Neural crest cell (in vitro differentiated cells): ENCODE measurements around the gene SH3GL3. TPM values are rescaled to one million over a fixed set of nuclear protein-coding genes. Genes with fewer than 3 reads are reported as not detected.

ENCODE experiments used
- DNase-seq: peaks from one replicate; pipeline ENCODE4 v3.0.0; 2021; ENCODE audit warnings: low read depth, mixed read lengths, low spot score
- H3K27ac Mint-ChIP-seq: one replicate; pipeline ENCODE4 v1.8.0; 2021; ENCODE audit warnings: mild to moderate bottlenecking, mixed read lengths; ENCODE audit not compliant: unreplicated experiment
- H3K27me3 Mint-ChIP-seq: 2 replicates; pipeline ENCODE4 v1.8.0; 2021; ENCODE audit warnings: low read depth, mild to moderate bottlenecking, mixed read lengths
- H3K36me3 Mint-ChIP-seq: 2 replicates; pipeline ENCODE4 v1.8.0; 2021; ENCODE audit warnings: low read depth, mild to moderate bottlenecking, mixed read lengths
- H3K4me1 Mint-ChIP-seq: 2 replicates; pipeline ENCODE4 v1.8.0; 2021; ENCODE audit warnings: mixed read lengths
- H3K4me3 Mint-ChIP-seq: one replicate; pipeline ENCODE4 v1.8.0; 2021; ENCODE audit warnings: mild to moderate bottlenecking, mixed read lengths
- H3K9me3 Mint-ChIP-seq: 2 replicates; pipeline ENCODE4 v1.8.0; 2021; ENCODE audit warnings: mixed read lengths
- total RNA-seq: library from RNA; stranded (reverse); gene quantifications from 2 replicates; pipeline ENCODE4 v1.2.1, GENCODE V29; 2021
- TF ChIP-seq, protein P1 (sequence below): fragments of 200-600 bp; sonication (generic); conservative IDR thresholded peaks from 2 replicates; pipeline ENCODE4 v1.5.0; 2021; ENCODE audit warnings: antibody characterized with exemption, mild to moderate bottlenecking

Gene SH3GL3
- total RNA-seq, 1 donor from 2014 or later, result 1.4 TPM

DNA sequence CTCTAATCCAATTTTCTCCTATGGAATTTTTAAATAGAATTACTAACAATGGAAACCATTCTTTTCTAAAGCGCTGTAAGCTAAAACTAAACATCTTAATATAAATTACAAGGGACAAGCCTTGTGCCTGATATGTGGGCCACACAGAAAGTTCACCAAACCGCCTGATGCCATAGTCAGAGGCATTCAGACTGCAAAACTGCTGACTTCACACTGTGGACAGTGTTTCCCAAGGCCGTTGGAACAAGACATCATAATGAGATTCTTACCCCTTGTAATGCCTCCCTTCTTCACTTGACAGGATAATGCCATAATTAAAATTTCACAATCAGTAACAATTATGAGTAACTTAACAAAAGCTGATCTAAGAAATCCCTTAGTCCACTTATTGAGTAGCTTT, 14.9 kb downstream of the SH3GL3 start:
- Mint-ChIP-seq H3K36me3 (no peaks in the 10 kb centered on the region), H3K9me3 (no peaks in the 10 kb centered on the region), H3K4me1 (peaks cover 3% of the 10 kb centered on the region), H3K27me3 (peaks cover 4% of the 10 kb centered on the region), H3K27ac (no peak overlapping the region), H3K4me3 (no peak overlapping the region)
- TF ChIP-seq, protein P1, sequence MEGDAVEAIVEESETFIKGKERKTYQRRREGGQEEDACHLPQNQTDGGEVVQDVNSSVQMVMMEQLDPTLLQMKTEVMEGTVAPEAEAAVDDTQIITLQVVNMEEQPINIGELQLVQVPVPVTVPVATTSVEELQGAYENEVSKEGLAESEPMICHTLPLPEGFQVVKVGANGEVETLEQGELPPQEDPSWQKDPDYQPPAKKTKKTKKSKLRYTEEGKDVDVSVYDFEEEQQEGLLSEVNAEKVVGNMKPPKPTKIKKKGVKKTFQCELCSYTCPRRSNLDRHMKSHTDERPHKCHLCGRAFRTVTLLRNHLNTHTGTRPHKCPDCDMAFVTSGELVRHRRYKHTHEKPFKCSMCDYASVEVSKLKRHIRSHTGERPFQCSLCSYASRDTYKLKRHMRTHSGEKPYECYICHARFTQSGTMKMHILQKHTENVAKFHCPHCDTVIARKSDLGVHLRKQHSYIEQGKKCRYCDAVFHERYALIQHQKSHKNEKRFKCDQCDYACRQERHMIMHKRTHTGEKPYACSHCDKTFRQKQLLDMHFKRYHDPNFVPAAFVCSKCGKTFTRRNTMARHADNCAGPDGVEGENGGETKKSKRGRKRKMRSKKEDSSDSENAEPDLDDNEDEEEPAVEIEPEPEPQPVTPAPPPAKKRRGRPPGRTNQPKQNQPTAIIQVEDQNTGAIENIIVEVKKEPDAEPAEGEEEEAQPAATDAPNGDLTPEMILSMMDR, result no peak
- DNase-seq, result no peak

- Mint-ChIP-seq H3K9me3 (peaks cover 3% of the 10 kb centered on the region), H3K27me3 (peaks cover 2% of the 10 kb centered on the region), H3K27ac (no peak overlapping the region), H3K4me3 (no peak overlapping the region), H3K4me1 (no peaks in the 10 kb centered on the region), H3K36me3 (no peaks in the 10 kb centered on the region)
- no peak for DNase-seq
- TF ChIP-seq, protein P1, result no peak
Measured at GRCh38 chr15:83462953-83463433, 15.9 kb downstream of the SH3GL3 start.

GRCh38 chr15:83470887-83471286, 23.7 kb downstream of the SH3GL3 start:
- no peak for DNase-seq
- H3K36me3 Mint-ChIP-seq, result no peaks in the 10 kb centered on the region
- TF ChIP-seq, protein P1, result no peak
- H3K4me3 Mint-ChIP-seq, result no peak overlapping the region
- no peaks in the 10 kb centered on the region for H3K27me3 Mint-ChIP-seq
- H3K9me3 Mint-ChIP-seq, result peaks cover 9% of the 10 kb centered on the region
- no peaks in the 10 kb centered on the region for H3K4me1 Mint-ChIP-seq
- no peak overlapping the region for H3K27ac Mint-ChIP-seq

DNA sequence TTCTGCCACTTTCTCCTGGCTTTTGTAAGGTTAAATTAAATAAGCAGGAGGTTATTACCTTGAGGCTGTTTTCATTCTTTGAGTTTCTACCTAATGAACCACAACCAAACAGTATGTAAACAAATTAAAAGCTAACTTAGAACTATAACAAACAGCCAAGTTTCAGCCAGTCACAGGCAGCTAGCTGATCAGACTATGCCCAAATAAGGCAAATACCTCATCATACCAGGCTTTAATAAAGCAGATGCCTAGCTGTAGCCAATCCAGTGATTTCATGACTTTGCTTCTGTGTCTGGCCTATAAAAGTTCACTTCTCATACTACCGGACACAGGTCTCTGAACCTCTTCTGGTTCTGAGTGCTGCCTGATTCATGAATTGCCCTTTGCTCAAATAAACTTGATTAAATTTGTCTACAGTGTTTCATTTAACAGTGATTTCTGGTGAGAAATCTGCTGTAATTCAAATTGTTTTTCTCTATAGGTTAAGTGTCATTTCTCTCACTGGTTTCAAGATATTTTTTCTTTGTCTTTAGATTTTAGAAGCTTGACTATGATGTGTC, 24.2 kb downstream of the SH3GL3 start:
- no peak for DNase-seq
- no peaks in the 10 kb centered on the region for H3K4me1 Mint-ChIP-seq
- no peak overlapping the region for H3K4me3 Mint-ChIP-seq
- TF ChIP-seq, protein P1, result no peak
- no peaks in the 10 kb centered on the region for H3K27me3 Mint-ChIP-seq
- peaks cover 9% of the 10 kb centered on the region for H3K9me3 Mint-ChIP-seq
- no peak overlapping the region for H3K27ac Mint-ChIP-seq
- no peaks in the 10 kb centered on the region for H3K36me3 Mint-ChIP-seq

DNA sequence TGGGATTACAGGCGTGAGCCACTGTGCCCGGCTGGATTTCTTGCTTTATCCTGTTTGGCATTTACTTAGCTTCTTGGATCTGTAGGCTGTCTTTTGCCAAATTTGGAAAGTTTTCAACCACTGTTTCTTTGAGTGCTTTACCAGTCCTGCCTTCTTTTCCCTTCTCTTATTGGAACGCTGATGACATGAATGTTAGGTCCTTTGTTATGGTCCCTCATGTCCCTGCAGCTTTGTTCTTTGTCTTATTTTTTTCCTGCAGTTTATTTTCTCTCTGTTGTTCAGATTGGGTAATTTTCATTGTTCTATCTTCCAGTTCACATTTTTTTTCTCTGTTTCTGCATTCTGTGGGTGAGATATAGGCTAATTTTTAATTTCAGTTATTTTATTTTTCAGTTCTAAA, 25.0 kb downstream of the SH3GL3 start:
- peaks cover 8% of the 10 kb centered on the region for H3K9me3 Mint-ChIP-seq
- H3K4me3 Mint-ChIP-seq, result no peak overlapping the region
- DNase-seq, result no peak
- no peaks in the 10 kb centered on the region for H3K36me3 Mint-ChIP-seq
- TF ChIP-seq, protein P1, result no peak
- H3K27ac Mint-ChIP-seq, result no peak overlapping the region
- no peaks in the 10 kb centered on the region for H3K27me3 Mint-ChIP-seq
- H3K4me1 Mint-ChIP-seq, result no peaks in the 10 kb centered on the region
